Fibroblast of the aortic adventitia (primary cell): Measurements from ENCODE around the gene VPS41. TPM values are rescaled to one million over a fixed set of nuclear protein-coding genes. Genes with fewer than 3 reads are reported as not detected.

Experiments
- DNase-seq: peaks from one replicate; pipeline ENCODE4 v3.0.0-alpha.2; 2010; ENCODE audit warnings: low read depth
- H3K4me3 ChIP-seq: 2 replicates; pipeline ENCODE4 v1.5.1; 2011; ENCODE audit warnings: low read depth, mild to moderate bottlenecking, control low read depth, low read length, moderate library complexity
- CTCF ChIP-seq: IDR thresholded peaks from 2 replicates; pipeline ENCODE4 v1.5.1; 2011; ENCODE audit warnings: mild to moderate bottlenecking, low read length, control low read depth, inconsistent platforms; ENCODE audit not compliant: insufficient read depth
- total RNA-seq: library from RNA; depleted of rRNA; stranded (reverse); fragments of >200 nt; gene quantifications from 2 replicates; pipeline ENCODE4 v1.2.3, GENCODE V29; 2012; ENCODE audit warnings: low replicate concordance

Gene VPS41
- total RNA-seq, 1 donor = 58.0 TPM

GRCh38 chr7:38675494-38676106 lies 233.4 kb downstream of the VPS41 start:
- no peak for DNase-seq
- no peak for TF ChIP-seq CTCF
- H3K4me3 ChIP-seq = no peak overlapping the region

DNA sequence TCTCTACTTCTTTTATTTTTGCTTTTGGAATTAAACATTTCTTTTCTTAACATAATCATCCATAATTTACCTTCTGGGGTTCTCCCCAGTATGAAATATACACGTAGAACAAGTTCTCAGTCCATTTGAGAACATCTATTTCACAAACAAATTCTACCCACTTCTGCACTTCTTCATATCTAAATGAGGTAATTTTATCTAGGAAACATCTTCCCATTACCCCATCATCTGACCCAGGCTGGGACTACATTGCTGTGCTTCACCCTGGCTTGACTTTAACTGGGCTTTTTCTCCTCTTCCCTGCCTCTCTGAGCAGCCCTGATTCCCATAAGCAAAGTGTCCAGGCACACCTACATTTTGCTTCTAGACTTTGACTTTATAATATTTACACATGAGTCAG lies 234.5 kb downstream of the VPS41 start:
- DNase-seq = no peak
- TF ChIP-seq CTCF = no peak

DNA sequence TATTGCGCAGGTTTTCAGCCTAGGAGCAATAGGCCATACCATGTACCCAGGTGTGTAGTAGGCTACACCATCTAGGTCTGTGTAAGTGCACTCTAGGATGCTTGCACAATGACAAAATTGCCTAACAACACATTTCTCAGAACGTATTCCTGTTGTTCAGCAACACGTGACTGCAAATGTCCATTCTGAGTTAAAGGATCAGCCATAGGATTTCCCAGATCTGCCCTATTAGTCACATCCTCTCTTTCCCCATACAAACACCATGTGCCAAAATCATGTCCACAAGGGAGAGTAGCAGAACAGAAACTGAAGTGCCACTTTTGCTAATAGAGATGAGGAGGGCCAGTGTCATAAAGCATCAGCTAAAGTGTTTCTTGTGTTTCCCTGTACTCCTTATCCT lies 235.2 kb downstream of the VPS41 start:
- TF ChIP-seq CTCF = no peak
- DNase-seq = peak; percentile 93

More for the DNA sequence above, 234.5 kb downstream of the VPS41 start:
- no peak overlapping the region for H3K4me3 ChIP-seq

More for the DNA sequence above, 235.2 kb downstream of the VPS41 start:
- no peak overlapping the region for H3K4me3 ChIP-seq

Other genes with a start within 250 kb of the VPS41 start
- gene POU6F2, start 68.7 kb upstream of the VPS41 start, total RNA-seq = not detected in 2 replicates